ENCODE results near the gene ZMIZ1.

The ZMIZ1 gene

GRCh38 chr10:79310911-79311573 lies 242.3 kb downstream of the ZMIZ1 start:
- Histone ChIP-seq H3K4ac (ENCODE audit: low read depth, low read length) (no peak overlapping the region), H4K8ac (ENCODE audit: low read depth, low read length) (no peak overlapping the region), H3K79me1 (ENCODE audit: low read length) (no peaks in the 10 kb centered on the region), H3K36me3 (ENCODE audit: control insufficient read depth, insufficient read depth, low read length) (peaks cover 8% of the 10 kb centered on the region), H3K9ac (ENCODE audit: low read length) (no peak overlapping the region), H3K79me2 (ENCODE audit: control insufficient read depth, insufficient read depth, low read length) (no peaks in the 10 kb centered on the region), H2BK15ac (replicated peaks; ENCODE audit: low read depth) (no peak overlapping the region), H2AK5ac (ENCODE audit: low read length) (no peak overlapping the region), H2BK120ac (ENCODE audit: low read depth, low read length) (no peak overlapping the region), H3K4me1 (ENCODE audit: control insufficient read depth, low read depth, low read length) (no peaks in the 10 kb centered on the region), H3K23ac (ENCODE audit: low read length) (no peak overlapping the region), H3K18ac (ENCODE audit: low read length) (no peak overlapping the region), H3K4me3 (ENCODE audit: low read length) (no peak overlapping the region), H3K27ac (ENCODE audit: low read depth, low read length) (no peak overlapping the region), H3K56ac (ENCODE audit: low read length) (no peak overlapping the region), H4K5ac (ENCODE audit: low read length) (no peak overlapping the region), H2BK5ac (ENCODE audit: low read length) (no peak overlapping the region), H3K27me3 (ENCODE audit: insufficient read depth, low read length, poor library complexity) (no peaks in the 10 kb centered on the region), H3K4me2 (ENCODE audit: low read length) (no peak overlapping the region)
- no peak for DNase-seq
- no CpG with 5 or more reads among the region's 26 CpGs for WGBS (ENCODE audit: extremely low coverage, insufficient coverage, low lambda C conversion rate)

- H3K36me3 ChIP-seq (ENCODE audit: control insufficient read depth, insufficient read depth, low read length) = peaks cover 8% of the 10 kb centered on the region
- no peak overlapping the region for H2BK120ac ChIP-seq (ENCODE audit: low read depth, low read length)
- no peak overlapping the region for H4K5ac ChIP-seq (ENCODE audit: low read length)
- H3K9ac ChIP-seq (ENCODE audit: low read length) = no peak overlapping the region
- H3K18ac ChIP-seq (ENCODE audit: low read length) = no peak overlapping the region
- H3K56ac ChIP-seq (ENCODE audit: low read length) = no peak overlapping the region
- H2BK15ac ChIP-seq (replicated peaks; ENCODE audit: low read depth) = no peak overlapping the region
- no peak overlapping the region for H3K23ac ChIP-seq (ENCODE audit: low read length)
- H3K4ac ChIP-seq (ENCODE audit: low read depth, low read length) = no peak overlapping the region
- no peak overlapping the region for H4K8ac ChIP-seq (ENCODE audit: low read depth, low read length)
- H3K27ac ChIP-seq (ENCODE audit: low read depth, low read length) = no peak overlapping the region
- DNase-seq = no peak
- H3K4me1 ChIP-seq (ENCODE audit: control insufficient read depth, low read depth, low read length) = no peaks in the 10 kb centered on the region
- H3K79me2 ChIP-seq (ENCODE audit: control insufficient read depth, insufficient read depth, low read length) = no peaks in the 10 kb centered on the region
- no peak overlapping the region for H3K4me3 ChIP-seq (ENCODE audit: low read length)
- WGBS (ENCODE audit: extremely low coverage, insufficient coverage, low lambda C conversion rate) = no CpG with 5 or more reads among the region's 15 CpGs
- H3K79me1 ChIP-seq (ENCODE audit: low read length) = no peaks in the 10 kb centered on the region
- H3K4me2 ChIP-seq (ENCODE audit: low read length) = no peak overlapping the region
- H2AK5ac ChIP-seq (ENCODE audit: low read length) = no peak overlapping the region
- no peaks in the 10 kb centered on the region for H3K27me3 ChIP-seq (ENCODE audit: insufficient read depth, low read length, poor library complexity)
- no peak overlapping the region for H2BK5ac ChIP-seq (ENCODE audit: low read length)
Measured at GRCh38 chr10:79311581-79312407, 243.0 kb downstream of the ZMIZ1 start.

- no peak overlapping the region for H2AK5ac ChIP-seq (ENCODE audit: low read length)
- H3K56ac ChIP-seq (ENCODE audit: low read length) = no peak overlapping the region
- no CpG with 5 or more reads among the region's 22 CpGs for WGBS (ENCODE audit: extremely low coverage, insufficient coverage, low lambda C conversion rate)
- H2BK15ac ChIP-seq (replicated peaks; ENCODE audit: low read depth) = no peak overlapping the region
- H3K79me2 ChIP-seq (ENCODE audit: control insufficient read depth, insufficient read depth, low read length) = no peaks in the 10 kb centered on the region
- H4K5ac ChIP-seq (ENCODE audit: low read length) = no peak overlapping the region
- H3K27ac ChIP-seq (ENCODE audit: low read depth, low read length) = no peak overlapping the region
- H3K23ac ChIP-seq (ENCODE audit: low read length) = no peak overlapping the region
- no peak overlapping the region for H3K4me3 ChIP-seq (ENCODE audit: low read length)
- H3K4ac ChIP-seq (ENCODE audit: low read depth, low read length) = no peak overlapping the region
- no peak overlapping the region for H2BK5ac ChIP-seq (ENCODE audit: low read length)
- no peak overlapping the region for H2BK120ac ChIP-seq (ENCODE audit: low read depth, low read length)
- H4K8ac ChIP-seq (ENCODE audit: low read depth, low read length) = no peak overlapping the region
- H3K79me1 ChIP-seq (ENCODE audit: low read length) = no peaks in the 10 kb centered on the region
- no peaks in the 10 kb centered on the region for H3K27me3 ChIP-seq (ENCODE audit: insufficient read depth, low read length, poor library complexity)
- no peak overlapping the region for H3K4me2 ChIP-seq (ENCODE audit: low read length)
- no peak overlapping the region for H3K9ac ChIP-seq (ENCODE audit: low read length)
- DNase-seq = no peak
- H3K4me1 ChIP-seq (ENCODE audit: control insufficient read depth, low read depth, low read length) = peaks cover 3% of the 10 kb centered on the region
- peaks cover 8% of the 10 kb centered on the region for H3K36me3 ChIP-seq (ENCODE audit: control insufficient read depth, insufficient read depth, low read length)
- H3K18ac ChIP-seq (ENCODE audit: low read length) = no peak overlapping the region
Measured at GRCh38 chr10:79312601-79313187, 243.9 kb downstream of the ZMIZ1 start.

GRCh38 chr10:79313320-79313719 lies 244.6 kb downstream of the ZMIZ1 start:
- Histone ChIP-seq H3K4ac (ENCODE audit: low read depth, low read length) (no peak overlapping the region), H3K56ac (ENCODE audit: low read length) (no peak overlapping the region), H2BK5ac (ENCODE audit: low read length) (no peak overlapping the region), H3K27ac (ENCODE audit: low read depth, low read length) (no peak overlapping the region), H3K4me3 (ENCODE audit: low read length) (no peak overlapping the region), H3K79me2 (ENCODE audit: control insufficient read depth, insufficient read depth, low read length) (no peaks in the 10 kb centered on the region), H2BK15ac (replicated peaks; ENCODE audit: low read depth) (no peak overlapping the region), H4K5ac (ENCODE audit: low read length) (no peak overlapping the region), H3K27me3 (ENCODE audit: insufficient read depth, low read length, poor library complexity) (no peaks in the 10 kb centered on the region), H3K4me2 (ENCODE audit: low read length) (no peak overlapping the region), H2BK120ac (ENCODE audit: low read depth, low read length) (no peak overlapping the region), H3K23ac (ENCODE audit: low read length) (no peak overlapping the region), H4K8ac (ENCODE audit: low read depth, low read length) (no peak overlapping the region), H2AK5ac (ENCODE audit: low read length) (no peak overlapping the region), H3K79me1 (ENCODE audit: low read length) (no peaks in the 10 kb centered on the region), H3K36me3 (ENCODE audit: control insufficient read depth, insufficient read depth, low read length) (peaks cover 5% of the 10 kb centered on the region), H3K4me1 (ENCODE audit: control insufficient read depth, low read depth, low read length) (peaks cover 4% of the 10 kb centered on the region), H3K9ac (ENCODE audit: low read length) (no peak overlapping the region), H3K18ac (ENCODE audit: low read length) (no peak overlapping the region)
- WGBS (ENCODE audit: extremely low coverage, insufficient coverage, low lambda C conversion rate) = no CpG with 5 or more reads among the region's 8 CpGs
- no peak for DNase-seq

GRCh38 chr10:79313911-79314439 lies 245.2 kb downstream of the ZMIZ1 start:
- no peak overlapping the region for H2BK5ac ChIP-seq (ENCODE audit: low read length)
- no peak overlapping the region for H3K23ac ChIP-seq (ENCODE audit: low read length)
- no peak overlapping the region for H3K4me2 ChIP-seq (ENCODE audit: low read length)
- no peak overlapping the region for H3K4ac ChIP-seq (ENCODE audit: low read depth, low read length)
- peaks cover 3% of the 10 kb centered on the region for H3K36me3 ChIP-seq (ENCODE audit: control insufficient read depth, insufficient read depth, low read length)
- no peak for DNase-seq
- H3K27me3 ChIP-seq (ENCODE audit: insufficient read depth, low read length, poor library complexity) = no peaks in the 10 kb centered on the region
- no peak overlapping the region for H3K18ac ChIP-seq (ENCODE audit: low read length)
- H3K4me3 ChIP-seq (ENCODE audit: low read length) = no peak overlapping the region
- H3K9ac ChIP-seq (ENCODE audit: low read length) = no peak overlapping the region
- H3K27ac ChIP-seq (ENCODE audit: low read depth, low read length) = no peak overlapping the region
- H4K8ac ChIP-seq (ENCODE audit: low read depth, low read length) = no peak overlapping the region
- no peak overlapping the region for H4K5ac ChIP-seq (ENCODE audit: low read length)
- H3K56ac ChIP-seq (ENCODE audit: low read length) = no peak overlapping the region
- no peak overlapping the region for H2BK15ac ChIP-seq (replicated peaks; ENCODE audit: low read depth)
- H3K79me1 ChIP-seq (ENCODE audit: low read length) = no peaks in the 10 kb centered on the region
- no peak overlapping the region for H2AK5ac ChIP-seq (ENCODE audit: low read length)
- H2BK120ac ChIP-seq (ENCODE audit: low read depth, low read length) = no peak overlapping the region
- H3K79me2 ChIP-seq (ENCODE audit: control insufficient read depth, insufficient read depth, low read length) = no peaks in the 10 kb centered on the region
- peaks cover 4% of the 10 kb centered on the region for H3K4me1 ChIP-seq (ENCODE audit: control insufficient read depth, low read depth, low read length)
- WGBS (ENCODE audit: extremely low coverage, insufficient coverage, low lambda C conversion rate) = no CpG with 5 or more reads among the region's 11 CpGs

Measured in mesendoderm (in vitro differentiated cells).